HG03457 (cell line): Measurements from ENCODE around the gene STK33.

Experiments used
- ATAC-seq: cut with Tn5 transposase; IDR thresholded peaks from one replicate; pipeline ENCODE4 v1.9.1; 2021; ENCODE audit warnings: moderate number of reproducible peaks; ENCODE audit not compliant: unreplicated experiment

Gene STK33

GRCh38 chr11:8381871-8382396 lies 212.1 kb downstream of the STK33 start:
- no peak for ATAC-seq

- ATAC-seq = no peak
Measured at GRCh38 chr11:8381343-8381742, 212.7 kb downstream of the STK33 start.

- no peak for ATAC-seq
Measured at GRCh38 chr11:8375932-8376331, 218.1 kb downstream of the STK33 start.

GRCh38 chr11:8375460-8375859 lies 218.6 kb downstream of the STK33 start:
- no peak for ATAC-seq

- ATAC-seq = no peak
Measured at GRCh38 chr11:8374716-8375115, 219.3 kb downstream of the STK33 start.

- ATAC-seq = no peak
Measured at GRCh38 chr11:8373519-8374432, 220.3 kb downstream of the STK33 start.

GRCh38 chr11:8372641-8373381 lies 221.2 kb downstream of the STK33 start:
- ATAC-seq = no peak

GRCh38 chr11:8371516-8371884 lies 222.5 kb downstream of the STK33 start:
- ATAC-seq = no peak

- no peak for ATAC-seq
Measured at GRCh38 chr11:8370812-8371515, 223.1 kb downstream of the STK33 start.

GRCh38 chr11:8369592-8370205 lies 224.3 kb downstream of the STK33 start:
- ATAC-seq = no peak

- ATAC-seq = no peak
Measured at GRCh38 chr11:8368772-8369171, 225.3 kb downstream of the STK33 start.

GRCh38 chr11:8368194-8368593 lies 225.8 kb downstream of the STK33 start:
- no peak for ATAC-seq

- no peak for ATAC-seq
Measured at GRCh38 chr11:8366316-8366715, 227.7 kb downstream of the STK33 start.

- ATAC-seq = no peak
Measured at GRCh38 chr11:8365216-8365941, 228.6 kb downstream of the STK33 start.

GRCh38 chr11:8363921-8364320 lies 230.1 kb downstream of the STK33 start:
- no peak for ATAC-seq

- ATAC-seq = no peak
Measured at GRCh38 chr11:8362899-8363298, 231.1 kb downstream of the STK33 start.

- ATAC-seq = no peak
Measured at GRCh38 chr11:8362491-8362890, 231.5 kb downstream of the STK33 start.

GRCh38 chr11:8361664-8362210 lies 232.3 kb downstream of the STK33 start:
- ATAC-seq = no peak

- no peak for ATAC-seq
Measured at GRCh38 chr11:8361206-8361605, 232.8 kb downstream of the STK33 start.
